GM19023 (cell line): ENCODE results near the gene RAB36.
"Not testable (repeated sequence)": the region's sequence is repeated elsewhere in the genome, so short reads cannot be mapped to it uniquely, and the experiment has no call there.

Experiments used
- ATAC-seq: cut with Tn5 transposase; IDR thresholded peaks from one replicate; pipeline ENCODE4 v1.9.1; 2021; ENCODE audit warnings: mild to moderate bottlenecking, moderate library complexity; ENCODE audit not compliant: unreplicated experiment

RAB36 gene

DNA sequence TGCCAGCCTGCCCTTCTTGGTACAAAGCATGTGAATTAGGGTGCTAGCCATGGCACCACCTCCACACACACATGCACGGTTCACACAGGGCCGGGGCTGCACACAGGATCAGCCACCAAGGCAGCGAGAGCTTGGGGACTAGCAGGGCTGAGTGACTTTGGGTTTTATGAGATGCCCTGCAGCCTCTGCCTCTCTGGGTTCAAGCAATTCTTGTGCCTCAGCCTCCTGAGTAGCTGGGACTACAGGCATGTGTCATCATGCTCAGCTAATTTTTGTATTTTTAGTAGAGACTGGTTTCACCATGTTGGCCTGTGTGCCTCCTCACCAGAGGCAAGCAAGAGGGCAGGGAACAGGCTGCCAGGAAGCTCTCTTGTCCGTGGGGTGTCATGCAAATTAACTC is 8.3 kb upstream of the RAB36 start:
- not testable (repeated sequence) for ATAC-seq

DNA sequence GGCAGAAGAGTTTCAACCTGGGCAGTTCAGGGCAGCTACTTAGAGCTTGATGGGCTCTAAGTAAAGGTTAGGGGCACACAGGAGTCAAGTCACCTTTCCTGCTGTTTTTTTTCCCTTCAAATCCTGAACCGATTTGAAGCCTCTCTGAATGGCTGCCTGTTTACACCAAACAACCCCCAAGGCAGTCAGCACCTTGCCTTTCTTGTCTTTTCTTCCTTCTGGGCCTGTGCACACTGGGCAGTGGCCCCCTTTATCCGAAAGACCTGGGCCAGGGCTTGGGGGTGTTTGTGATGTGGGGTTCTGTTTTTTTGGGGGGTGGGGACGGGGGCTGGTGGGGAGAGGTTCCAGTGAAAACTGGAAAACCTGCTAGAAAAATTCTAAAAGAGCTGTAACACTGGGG is 7.8 kb upstream of the RAB36 start:
- no peak for ATAC-seq

GRCh38 chr22:23137905-23138561 is 7.2 kb upstream of the RAB36 start:
- ATAC-seq, result no peak

- ATAC-seq, result no peak
Observed at GRCh38 chr22:23138584-23139435, 6.5 kb upstream of the RAB36 start.

DNA sequence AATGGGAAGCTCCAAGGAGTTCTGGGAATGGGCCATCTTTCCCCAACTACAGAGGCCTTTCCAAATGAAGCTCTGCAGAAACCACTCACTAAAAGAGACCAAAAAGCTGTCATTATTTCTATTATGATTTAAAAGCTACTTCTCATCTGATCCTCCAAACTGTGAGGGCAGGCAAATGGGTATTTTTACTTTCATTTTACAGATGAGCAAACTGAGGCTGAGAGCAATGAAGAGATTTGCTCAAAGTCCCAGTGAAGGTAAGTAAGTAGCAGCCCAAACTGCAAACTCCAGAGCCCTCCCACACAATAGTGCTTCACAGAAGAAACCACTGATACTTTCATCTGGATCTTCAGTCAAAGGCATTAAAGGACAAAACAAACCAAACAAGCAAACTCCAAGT is 4.9 kb upstream of the RAB36 start:
- no peak for ATAC-seq

DNA sequence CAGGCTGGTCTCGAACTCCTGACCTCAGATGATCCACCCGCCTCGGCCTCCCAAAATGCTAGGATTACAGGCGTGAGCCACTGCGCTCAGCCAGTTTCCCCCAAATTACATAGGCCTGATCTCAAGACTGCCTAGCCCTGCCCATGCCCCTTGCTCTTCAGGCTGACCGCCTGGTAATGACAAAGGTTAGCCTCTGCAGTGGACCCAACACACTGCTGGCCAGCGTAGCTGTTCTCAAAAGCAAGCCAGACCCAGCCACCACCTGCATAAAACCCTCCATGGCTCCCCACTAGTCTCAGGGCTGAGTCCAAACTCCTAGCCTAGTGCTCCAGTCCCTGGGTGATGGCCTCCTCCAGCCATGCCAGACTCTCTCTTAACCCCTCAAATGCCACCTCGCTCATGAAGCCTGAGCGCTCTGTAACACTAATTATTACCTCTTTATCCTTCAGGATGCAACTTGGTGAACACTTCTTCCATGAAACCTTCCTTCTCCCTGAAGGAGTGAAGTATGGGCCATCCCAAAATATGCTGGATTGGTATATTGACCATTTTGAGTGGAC is 2.7 kb upstream of the RAB36 start:
- no peak for ATAC-seq

- ATAC-seq, result no peak
Observed at GRCh38 chr22:23143119-23143518, 2.2 kb upstream of the RAB36 start.

GRCh38 chr22:23144432-23144831 is 845 bp upstream of the RAB36 start:
- no peak for ATAC-seq

- ATAC-seq, result no peak
Observed at GRCh38 chr22:23145878-23146470, 697 bp downstream of the RAB36 start.

GRCh38 chr22:23146478-23147205 is 1.4 kb downstream of the RAB36 start:
- ATAC-seq, result no peak

- ATAC-seq, result no peak
Observed at GRCh38 chr22:23147617-23148387, 2.5 kb downstream of the RAB36 start.

- no peak for ATAC-seq
Observed at GRCh38 chr22:23149743-23150238, 4.5 kb downstream of the RAB36 start.

GRCh38 chr22:23150762-23151161 is 5.5 kb downstream of the RAB36 start:
- ATAC-seq, result no peak

DNA sequence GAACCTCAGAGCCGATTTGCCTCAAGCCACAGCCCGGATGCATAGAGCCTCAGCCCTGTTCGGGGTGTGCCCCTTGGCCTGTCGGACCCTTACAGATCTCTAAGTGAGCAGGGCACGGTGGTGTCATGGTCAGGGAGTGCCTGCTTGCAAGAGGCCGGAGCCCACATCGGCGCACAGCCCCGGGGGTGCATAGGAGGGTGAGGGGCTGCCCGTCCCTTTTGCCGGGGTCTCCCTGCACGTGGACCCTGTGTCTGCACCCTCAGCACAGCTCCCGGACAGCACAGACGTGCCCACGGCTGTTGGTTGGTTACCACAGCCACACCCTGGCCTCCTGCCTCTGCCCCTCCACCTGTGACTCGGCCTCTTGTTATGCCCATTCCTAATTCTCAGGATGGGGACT is 6.5 kb downstream of the RAB36 start:
- ATAC-seq, result no peak

- no peak for ATAC-seq
Observed at GRCh38 chr22:23152238-23153114, 7.2 kb downstream of the RAB36 start.

DNA sequence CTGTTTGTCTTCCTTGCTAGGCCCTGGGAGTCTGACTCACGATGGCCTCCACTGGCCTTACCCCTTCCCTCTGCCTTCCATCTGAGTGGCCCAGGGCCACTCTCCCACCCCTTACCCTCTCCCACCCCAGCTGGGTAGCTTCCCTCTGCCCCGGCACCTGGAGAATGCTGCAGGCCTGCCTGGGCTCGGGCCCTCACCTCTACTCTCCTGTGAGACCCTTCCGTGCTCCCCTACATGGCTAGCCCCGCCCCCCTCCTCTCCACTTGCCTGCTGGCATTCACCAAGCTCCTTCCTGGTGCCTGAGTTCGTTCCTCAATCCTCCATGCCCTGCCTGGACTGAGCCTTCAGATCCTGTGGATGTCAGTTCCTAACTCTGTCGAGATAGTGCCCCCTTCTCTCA is 8.7 kb downstream of the RAB36 start:
- ATAC-seq, result no peak

- ATAC-seq, result no peak
Observed at GRCh38 chr22:23154461-23154860, 9.2 kb downstream of the RAB36 start.

GRCh38 chr22:23155143-23155542 is 9.9 kb downstream of the RAB36 start:
- no peak for ATAC-seq

DNA sequence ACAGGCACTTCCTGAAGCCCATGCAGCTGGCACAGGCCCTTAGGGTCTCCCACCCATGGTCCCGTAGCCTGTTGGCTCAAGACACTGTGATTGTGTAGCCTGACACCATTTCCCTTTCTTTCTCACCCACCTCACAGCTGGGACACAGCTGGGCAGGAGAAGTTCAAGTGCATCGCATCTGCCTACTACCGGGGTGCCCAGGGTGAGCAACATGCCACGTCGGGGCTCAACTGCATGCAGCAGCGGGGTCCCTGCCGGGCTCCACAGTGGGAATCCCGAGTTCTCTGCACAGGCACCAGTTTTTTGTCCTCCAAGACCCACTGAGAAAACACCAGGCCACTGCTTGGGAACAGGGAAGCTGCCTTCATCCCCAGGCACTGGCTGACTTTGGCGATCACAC is 10.6 kb downstream of the RAB36 start:
- no peak for ATAC-seq
